NCI-H226 (cell line): Measurements from ENCODE around the gene PGS1.

Experiments used
- DNase-seq: peaks from one replicate; pipeline ENCODE4 v3.0.0-alpha.2; 2015

PGS1 gene

GRCh38 chr17:78411241-78411857 is 32.9 kb downstream of the PGS1 start:
- no peak for DNase-seq

GRCh38 chr17:78412403-78412802 is 34.0 kb downstream of the PGS1 start:
- no peak for DNase-seq

- DNase-seq = no peak
Observed at GRCh38 chr17:78414178-78415162, 36.0 kb downstream of the PGS1 start.

GRCh38 chr17:78415821-78416711 is 37.6 kb downstream of the PGS1 start:
- DNase-seq = no peak

GRCh38 chr17:78416791-78417530 is 38.5 kb downstream of the PGS1 start:
- no peak for DNase-seq

GRCh38 chr17:78417531-78417909 is 39.1 kb downstream of the PGS1 start:
- DNase-seq = no peak

GRCh38 chr17:78418326-78419026 is 40.0 kb downstream of the PGS1 start:
- no peak for DNase-seq

- no peak for DNase-seq
Observed at GRCh38 chr17:78419970-78420815, 41.7 kb downstream of the PGS1 start.

GRCh38 chr17:78421084-78421533 is 42.7 kb downstream of the PGS1 start:
- DNase-seq = no peak

GRCh38 chr17:78421534-78422266 is 43.3 kb downstream of the PGS1 start:
- peak; percentile 19 for DNase-seq

GRCh38 chr17:78422267-78422605 is 43.8 kb downstream of the PGS1 start:
- no peak for DNase-seq

- DNase-seq = no peak
Observed at GRCh38 chr17:78422872-78423588, 44.6 kb downstream of the PGS1 start.

GRCh38 chr17:78423961-78424675 is 45.7 kb downstream of the PGS1 start:
- DNase-seq = no peak

- no peak for DNase-seq
Observed at GRCh38 chr17:78425429-78425828, 47.0 kb downstream of the PGS1 start.

- DNase-seq = no peak
Observed at GRCh38 chr17:78426293-78426879, 47.9 kb downstream of the PGS1 start.

GRCh38 chr17:78427140-78427539 is 48.7 kb downstream of the PGS1 start:
- DNase-seq = no peak

- no peak for DNase-seq
Observed at GRCh38 chr17:78428025-78428575, 49.7 kb downstream of the PGS1 start.
